OCI-LY7 (cell line): ENCODE results near the gene DOCK1. TPM values are rescaled to one million over a fixed set of nuclear protein-coding genes. Genes with fewer than 3 reads are reported as not detected.

Experiments used
- BruUV-seq: library from RNA; stranded (reverse); fragments of 400-500 nt; replicated peaks from 2 replicates; lab custom pipeline; 2021; lab: Mats Ljungman, UMichigan
- CTCF ChIA-PET: fragments of 300-600 bp; sonication (Branson Sonifier 250); formaldehyde crosslinking; loops from one replicate; lab custom pipeline; 2022; ENCODE audit warnings: antibody characterized with exemption; ENCODE audit not compliant: unreplicated experiment; lab: Charles Lee
- POLR2A ChIA-PET: fragments of 300-600 bp; sonication (Branson Sonifier 250); formaldehyde crosslinking; loops from one replicate; lab custom pipeline; 2022; ENCODE audit warnings: antibody characterized with exemption; lab: Charles Lee
- DNase-seq: peaks from one replicate; pipeline ENCODE4 v3.0.0-alpha.2; 2015; ENCODE audit warnings: low spot score
- H2AFZ ChIP-seq: fragments of 200-600 bp; sonication (generic), shearing (Covaris generic); 2 replicates; pipeline ENCODE4 v1.6.1; 2014; ENCODE audit warnings: mild to moderate bottlenecking, antibody characterized with exemption, low read length, moderate library complexity
- H3K27ac ChIP-seq: fragments of 200-600 bp; sonication (generic); 2 replicates; pipeline ENCODE4 v1.5.1; 2014; ENCODE audit warnings: mixed run types, low read depth, mild to moderate bottlenecking, moderate library complexity, low read length, inconsistent platforms; ENCODE audit not compliant: poor library complexity, severe bottlenecking
- H3K36me3 ChIP-seq: fragments of 200-600 bp; sonication (generic); 2 replicates; pipeline ENCODE4 v1.6.1; 2014; ENCODE audit warnings: mild to moderate bottlenecking, antibody characterized with exemption, low read length, moderate library complexity, mixed read lengths; ENCODE audit not compliant: insufficient read depth
- H3K4me1 ChIP-seq: fragments of 200-600 bp; sonication (generic); 2 replicates; pipeline ENCODE4 v1.5.1; 2014; ENCODE audit warnings: mild to moderate bottlenecking, low read length; ENCODE audit not compliant: insufficient read depth, poor library complexity, severe bottlenecking
- H3K4me2 ChIP-seq: fragments of 200-600 bp; sonication (generic); 2 replicates; pipeline ENCODE4 v1.6.1; 2014; ENCODE audit warnings: mild to moderate bottlenecking, low read length
- H3K4me3 ChIP-seq: fragments of 200-600 bp; sonication (generic); 2 replicates; pipeline ENCODE4 v1.5.1; 2014; ENCODE audit warnings: mild to moderate bottlenecking, low read depth, low read length; ENCODE audit not compliant: poor library complexity, severe bottlenecking
- H3K79me2 ChIP-seq: fragments of 200-600 bp; sonication (generic); 2 replicates; pipeline ENCODE4 v1.6.1; 2016; ENCODE audit warnings: low read depth, mild to moderate bottlenecking, low read length, moderate library complexity, mixed read lengths; ENCODE audit not compliant: insufficient read depth
- H3K9me2 ChIP-seq: fragments of 200-600 bp; sonication (generic); 2 replicates; pipeline ENCODE4 v1.6.1; 2016; ENCODE audit warnings: mild to moderate bottlenecking, low read length, mixed read lengths; ENCODE audit not compliant: insufficient read depth
- H3K9me3 ChIP-seq: fragments of 200-600 bp; sonication (generic); 2 replicates; pipeline ENCODE4 v1.6.1; 2014; ENCODE audit warnings: mild to moderate bottlenecking, mixed run types, low read length, mixed read lengths
- H4K20me1 ChIP-seq: fragments of 200-600 bp; sonication (generic); 2 replicates; pipeline ENCODE4 v1.6.1; 2014; ENCODE audit warnings: mild to moderate bottlenecking, antibody characterized with exemption, low read length, moderate library complexity, mixed read lengths; ENCODE audit not compliant: insufficient read depth
- EZH2phosphoT487 ChIP-seq: fragments of 200-600 bp; sonication (generic); IDR thresholded peaks from 2 replicates; pipeline ENCODE4 v1.6.1; 2018; ENCODE audit warnings: low read depth, borderline replicate concordance, mild to moderate bottlenecking, mixed run types, antibody characterized with exemption, low read length, moderate library complexity, mixed read lengths
- intact Hi-C: fragments of 100-400 bp; cut with micrococcal nuclease; formaldehyde crosslinking; loops from one replicate; pipeline ENCODE4 v1.10.0; 2022; ENCODE audit not compliant: unreplicated experiment
- total RNA-seq, 2 experiments: library from RNA; depleted of rRNA in 1 of 2; stranded (reverse); fragments of >200 nt in 1 of 2; shearing (Covaris generic) in 1 of 2; gene quantifications; 2 replicates each; pipeline ENCODE4 v1.2.3, GENCODE V29; 2014 to 2022
- TF ChIP-seq, protein P1 (sequence below): fragments of 200-600 bp; sonication (generic); conservative IDR thresholded peaks from 2 replicates; pipeline ENCODE4 v1.5.1; 2014; ENCODE audit warnings: mild to moderate bottlenecking, antibody characterized with exemption, low read length, moderate library complexity, mixed read lengths

Gene DOCK1
- total RNA-seq, 2 experiments from 2014 or later, result not detected

GRCh38 chr10:127303105-127303504 lies 397.9 kb downstream of the DOCK1 start:
- Histone ChIP-seq H2AFZ (no peak overlapping the region), H3K27ac (no peak overlapping the region), H3K79me2 (no peaks in the 10 kb centered on the region), H3K4me1 (no peaks in the 10 kb centered on the region), H3K36me3 (no peaks in the 10 kb centered on the region), H3K4me2 (no peak overlapping the region), H4K20me1 (no peaks in the 10 kb centered on the region), H3K9me2 (no peaks in the 10 kb centered on the region), H3K9me3 (no peaks in the 10 kb centered on the region), H3K4me3 (no peak overlapping the region)
- no peak for TF ChIP-seq EZH2phosphoT487
- no TSS peak for BruUV-seq
- ChIA-PET CTCF (no interaction called here), POLR2A (no interaction called here)
- intact Hi-C loops, result no loop called here
- DNase-seq, result no peak

DNA sequence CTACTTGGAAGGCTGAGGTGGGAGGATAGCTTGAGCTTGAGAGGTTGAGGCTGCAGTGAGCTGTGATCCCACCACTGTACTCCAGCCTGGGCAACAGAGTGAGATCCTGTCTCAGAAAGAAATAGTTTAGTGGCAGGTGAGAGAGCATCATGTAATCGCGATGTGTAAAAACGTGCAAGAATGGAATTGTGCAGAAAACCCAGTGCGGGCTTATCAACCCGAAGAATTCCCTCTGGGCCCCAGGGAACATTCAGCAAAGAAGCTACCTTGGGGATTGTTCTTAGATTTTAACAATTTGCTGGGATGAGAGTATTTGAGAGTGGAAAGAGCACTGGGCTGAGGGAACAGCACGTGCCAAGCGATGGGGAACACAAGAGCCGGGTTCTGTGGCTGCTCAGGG lies 398.5 kb downstream of the DOCK1 start:
- H4K20me1 ChIP-seq, result no peaks in the 10 kb centered on the region
- TF ChIP-seq EZH2phosphoT487, result no peak
- TF ChIP-seq, protein P1, sequence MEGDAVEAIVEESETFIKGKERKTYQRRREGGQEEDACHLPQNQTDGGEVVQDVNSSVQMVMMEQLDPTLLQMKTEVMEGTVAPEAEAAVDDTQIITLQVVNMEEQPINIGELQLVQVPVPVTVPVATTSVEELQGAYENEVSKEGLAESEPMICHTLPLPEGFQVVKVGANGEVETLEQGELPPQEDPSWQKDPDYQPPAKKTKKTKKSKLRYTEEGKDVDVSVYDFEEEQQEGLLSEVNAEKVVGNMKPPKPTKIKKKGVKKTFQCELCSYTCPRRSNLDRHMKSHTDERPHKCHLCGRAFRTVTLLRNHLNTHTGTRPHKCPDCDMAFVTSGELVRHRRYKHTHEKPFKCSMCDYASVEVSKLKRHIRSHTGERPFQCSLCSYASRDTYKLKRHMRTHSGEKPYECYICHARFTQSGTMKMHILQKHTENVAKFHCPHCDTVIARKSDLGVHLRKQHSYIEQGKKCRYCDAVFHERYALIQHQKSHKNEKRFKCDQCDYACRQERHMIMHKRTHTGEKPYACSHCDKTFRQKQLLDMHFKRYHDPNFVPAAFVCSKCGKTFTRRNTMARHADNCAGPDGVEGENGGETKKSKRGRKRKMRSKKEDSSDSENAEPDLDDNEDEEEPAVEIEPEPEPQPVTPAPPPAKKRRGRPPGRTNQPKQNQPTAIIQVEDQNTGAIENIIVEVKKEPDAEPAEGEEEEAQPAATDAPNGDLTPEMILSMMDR, result no peak
- ChIA-PET CTCF (no interaction called here), POLR2A (no interaction called here)
- no TSS peak for BruUV-seq
- no peak overlapping the region for H3K27ac ChIP-seq
- H3K36me3 ChIP-seq, result no peaks in the 10 kb centered on the region
- H3K79me2 ChIP-seq, result no peaks in the 10 kb centered on the region
- no peaks in the 10 kb centered on the region for H3K4me1 ChIP-seq
- H3K4me2 ChIP-seq, result no peak overlapping the region
- H3K4me3 ChIP-seq, result no peak overlapping the region
- no peaks in the 10 kb centered on the region for H3K9me3 ChIP-seq
- intact Hi-C loops, result no loop called here
- no peaks in the 10 kb centered on the region for H3K9me2 ChIP-seq
- DNase-seq, result no peak
- no peak overlapping the region for H2AFZ ChIP-seq

DNA sequence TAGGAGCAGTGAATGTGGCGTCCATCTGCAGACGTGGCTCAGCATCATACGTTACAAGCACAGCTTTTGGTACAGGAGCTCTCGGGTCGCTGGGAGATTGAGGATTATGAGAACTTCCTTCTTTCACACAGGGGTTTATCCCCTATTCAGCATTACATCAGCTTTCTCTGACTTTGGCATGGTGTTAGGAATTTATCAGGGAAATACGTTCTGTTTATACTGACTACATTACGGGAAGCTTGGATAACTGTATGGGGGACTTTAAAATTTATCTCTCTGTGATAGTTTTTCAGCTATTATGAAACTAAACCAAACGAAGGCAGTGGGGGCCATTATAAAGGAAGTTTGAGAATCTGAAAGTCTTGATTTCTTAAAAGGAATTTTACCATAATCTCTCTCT lies 401.3 kb downstream of the DOCK1 start:
- Histone ChIP-seq H3K9me3 (no peaks in the 10 kb centered on the region), H3K36me3 (no peaks in the 10 kb centered on the region), H4K20me1 (no peaks in the 10 kb centered on the region), H3K79me2 (no peaks in the 10 kb centered on the region), H3K4me1 (no peaks in the 10 kb centered on the region), H2AFZ (no peak overlapping the region), H3K27ac (no peak overlapping the region), H3K9me2 (no peaks in the 10 kb centered on the region), H3K4me2 (no peak overlapping the region), H3K4me3 (no peak overlapping the region)
- BruUV-seq, result no TSS peak
- ChIA-PET CTCF (no interaction called here), POLR2A (interaction anchor here (0.6 to 0.8 kb wide), 4 partner anchors 101 to 1726 kb away, joined by 3 to 5 read pairs (median 4); no protein-coding TSS in a partner anchor)
- intact Hi-C loops, result no loop called here
- TF ChIP-seq, protein P1, result no peak
- TF ChIP-seq EZH2phosphoT487, result no peak
- DNase-seq, result no peak
